Right lobe of liver (tissue), 6 donors: ENCODE results near the gene ENOPH1. TPM values are rescaled to one million over a fixed set of nuclear protein-coding genes. Genes with fewer than 3 reads are reported as not detected.
A peak's percentile ranks its signal among the peaks of the same experiment; 100 is the strongest.

ENCODE experiments used
- ATAC-seq, 4 donors: fragments of 200-7000 bp; cut with Tn5 transposase; one replicate each; pipeline ENCODE4 v1.9.1; 2020; ENCODE audit warnings: mild to moderate bottlenecking in 4 of 4, moderate library complexity in 4 of 4
- DNase-seq, 3 donors: peaks; one replicate each; pipeline ENCODE4 v3.0.0-alpha.2; 2020
- H3K27ac ChIP-seq, 3 donors: fragments of 200-600 bp; one replicate each; pipeline ENCODE4 v1.8.0; 2022
- H3K27me3 ChIP-seq, 2 donors: fragments of 200-600 bp; one replicate each; pipeline ENCODE4 v1.8.0; 2022
- H3K36me3 ChIP-seq, 4 donors: fragments of 200-600 bp; sonication (generic) in 1 of 4; one replicate each; pipeline versions ENCODE4 v1.5.1 to v1.8.0; 2017 to 2022; ENCODE audit warnings: control low read depth in 1 of 4
- H3K4me1 ChIP-seq, 4 donors: fragments of 200-600 bp; sonication (generic) in 1 of 4; one replicate each; pipeline versions ENCODE4 v1.5.1 to v1.8.0; 2017 to 2022; ENCODE audit warnings: control low read depth in 1 of 4
- H3K4me3 ChIP-seq, 3 donors: fragments of 200-600 bp; one replicate each; pipeline ENCODE4 v1.8.0; 2022
- H3K9me3 ChIP-seq, 4 donors: fragments of 200-600 bp; sonication (generic) in 1 of 4; one replicate each; pipeline versions ENCODE4 v1.5.1 to v1.8.0; 2017 to 2022; ENCODE audit warnings: control low read depth in 1 of 4
- CTCF ChIP-seq, 4 donors: fragments of 200-600 bp in 3 of 4; fragments of 450-650 bp in 1 of 4; IDR thresholded peaks; one replicate each; pipeline versions ENCODE4 v1.5.1 to v1.8.0; 2016 to 2022; ENCODE audit warnings: antibody characterized with exemption in 4 of 4, mild to moderate bottlenecking in 2 of 4
- POLR2A ChIP-seq: fragments of 450-650 bp; IDR thresholded peaks from one replicate; pipeline ENCODE4 v1.6.1; 2017; ENCODE audit warnings: antibody characterized with exemption, mild to moderate bottlenecking
- whole genome bisulfite sequencing: methylation state at CpG from one replicate; pipeline ENCODE4 v1.1.6; 2018; ENCODE audit warnings: low coverage, low lambda C conversion rate; ENCODE audit not compliant: insufficient coverage; ENCODE audit errors: missing lambda C conversion rate; 5-methylcytosine and 5-hydroxymethylcytosine counted together
- intact Hi-C, 2 donors: fragments of 100-400 bp; cut with DNase I; formaldehyde crosslinking; loops; one replicate each; pipeline versions ENCODE4 v1.11.2 to v1.14.1; 2022
- total RNA-seq, 6 experiments: library from RNA; depleted of rRNA in 2 of 6; stranded (reverse); fragments of >200 nt in 2 of 6; fragmentation: NEBNext Ultra II Directional in 3 of 6; extraction: Animal tissue kit (Norgen Biotek cat#: 25700) in 3 of 6; gene quantifications; one replicate each; pipeline versions ENCODE4 v1.1.0 to v1.2.4, GENCODE V29; 2016 to 2023
- donor health status: DM: no; HTN: yes; CAD: no.
- donor health status: DM: no; HTN: no; CAD: no.
- donor health status: DM: no; HTN: no; CAD: no.
- donor health status: DM: no; HTN: yes; CAD: no.
- donor health status: DM: no; HTN: yes; CAD: no.

Gene ENOPH1
- total RNA-seq, 6 experiments from 2014 or later, result 8.2 to 18.9 (median 9.9) TPM

GRCh38 chr4:82423245-82424054 lies 6.9 kb upstream of the ENOPH1 start:
- H3K9me3 ChIP-seq, result no peaks in the 10 kb centered on the region
- TF ChIP-seq POLR2A (no peak), CTCF (IDR thresholded peaks at IDR 0.05) (no peak)
- peaks cover 7 to 46% (median 32%) of the 10 kb centered on the region in 4 donors for H3K36me3 ChIP-seq
- DNase-seq (no peak), ATAC-seq (no peak)
- no peaks in the 10 kb centered on the region for H3K27me3 ChIP-seq
- intact Hi-C loops, result loop anchor here in 1 of 2 donors (10.0 kb wide), 1 partner anchor 49 kb away; the partner anchor contains the start of gene HNRNPD
- H3K4me1 ChIP-seq, result peaks cover 0 to 17% (median 6%) of the 10 kb centered on the region in 4 donors
- no peak overlapping the region for H3K27ac ChIP-seq
- H3K4me3 ChIP-seq, result no peak overlapping the region
- WGBS, result 80% methylated on average over 7 of the region's 7 CpGs

- no peak for TF ChIP-seq CTCF (IDR thresholded peaks at IDR 0.05)
- TF ChIP-seq POLR2A, result no peak
- Histone ChIP-seq H3K9me3 (no peaks in the 10 kb centered on the region), H3K36me3 (peaks cover 7 to 46% (median 32%) of the 10 kb centered on the region in 4 donors), H3K4me3 (no peak overlapping the region), H3K27me3 (no peaks in the 10 kb centered on the region), H3K4me1 (peaks cover 0 to 17% (median 6%) of the 10 kb centered on the region in 4 donors), H3K27ac (no peak overlapping the region)
- ATAC-seq, result no peak
- no peak for DNase-seq
- 90% methylated on average over 4 of the region's 10 CpGs for WGBS
- intact Hi-C loops, result loop anchor here (5.0 to 10.0 kb wide), 2 partner anchors 51 to 53 kb away; partner anchors contain the start of gene HNRNPD (in 2 of the 2)
These were observed 4.9 kb upstream of the ENOPH1 start for GRCh38 chr4:82425478-82425877.

GRCh38 chr4:82428526-82428968 lies 1.8 kb upstream of the ENOPH1 start:
- ATAC-seq (no peak), DNase-seq (no peak)
- no peaks in the 10 kb centered on the region for H3K27me3 ChIP-seq
- no peaks in the 10 kb centered on the region for H3K9me3 ChIP-seq
- H3K27ac ChIP-seq, result peak overlapping the region; percentile 93 to 95 (median 93)
- H3K4me1 ChIP-seq, result peaks cover 0 to 26% (median 6%) of the 10 kb centered on the region in 4 donors
- H3K36me3 ChIP-seq, result peaks cover 7 to 37% (median 30%) of the 10 kb centered on the region in 4 donors
- TF ChIP-seq POLR2A, result no peak
- no peak for TF ChIP-seq CTCF (IDR thresholded peaks at IDR 0.05)
- intact Hi-C loops, result loop anchor here (5.0 to 10.0 kb wide), 2 partner anchors 54 to 56 kb away; partner anchors contain the start of gene HNRNPD (in 2 of the 2)
- 1% methylated on average over 12 of the region's 14 CpGs for WGBS
- H3K4me3 ChIP-seq, result peak overlapping the region; percentile 84 to 94 (median 87)

- Histone ChIP-seq H3K9me3 (no peaks in the 10 kb centered on the region), H3K36me3 (peaks cover 3 to 31% (median 24%) of the 10 kb centered on the region in 4 donors), H3K27me3 (no peaks in the 10 kb centered on the region), H3K4me1 (peaks cover 0 to 26% (median 6%) of the 10 kb centered on the region in 4 donors), H3K27ac (peak overlapping the region; percentile 93 to 95 (median 93)), H3K4me3 (peak overlapping the region; percentile 84 to 94 (median 87))
- ATAC-seq, result peak; percentile 78 to 85 (median 82)
- intact Hi-C loops, result loop anchor here (5.0 to 10.0 kb wide), 2 partner anchors 54 to 57 kb away; partner anchors contain the start of gene HNRNPD (in 2 of the 2)
- WGBS, result 0% methylated on average over 33 of the region's 83 CpGs
- TF ChIP-seq POLR2A (peak; percentile 82), CTCF (IDR thresholded peaks at IDR 0.05) (peak; percentile 94 to 98 (median 96))
- DNase-seq, result peak; percentile 95
These were observed 1.2 kb upstream of the ENOPH1 start for GRCh38 chr4:82428969-82429727.
